Activated CD4-positive, CD25-positive, alpha-beta regulatory T cell treated with anti-CD3 and anti-CD28 coated beads, Interleukin-2, amount 50 U/mL, for 72 hours (primary cell): Measurements from ENCODE around the gene SIRT1.
"Not testable (repeated sequence)": the region's sequence is repeated elsewhere in the genome, so short reads cannot be mapped to it uniquely, and the experiment has no call there.

Source experiments
- DNase-seq: peaks from one replicate; pipeline ENCODE4 v3.0.0; 2021

The SIRT1 gene

DNA sequence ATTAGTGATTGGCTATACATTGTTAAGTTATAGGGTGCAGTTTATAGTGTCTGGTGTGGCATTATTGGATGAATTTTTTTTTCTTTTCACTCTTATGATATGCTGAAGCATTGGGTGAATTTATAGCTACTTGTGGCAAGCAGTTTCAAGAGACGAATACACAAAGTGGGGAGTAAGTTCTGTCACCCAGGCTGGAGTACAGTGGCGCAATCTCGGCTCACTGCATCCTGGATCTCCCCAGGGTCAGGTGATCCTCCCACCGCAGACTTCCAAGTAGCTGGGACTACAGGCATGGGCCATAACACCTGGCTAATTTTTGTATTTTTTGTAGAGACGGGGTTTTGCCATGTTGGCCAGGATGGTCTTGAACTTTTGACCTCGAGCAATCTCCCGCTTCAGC lies 6.3 kb upstream of the SIRT1 start:
- no peak for DNase-seq

DNA sequence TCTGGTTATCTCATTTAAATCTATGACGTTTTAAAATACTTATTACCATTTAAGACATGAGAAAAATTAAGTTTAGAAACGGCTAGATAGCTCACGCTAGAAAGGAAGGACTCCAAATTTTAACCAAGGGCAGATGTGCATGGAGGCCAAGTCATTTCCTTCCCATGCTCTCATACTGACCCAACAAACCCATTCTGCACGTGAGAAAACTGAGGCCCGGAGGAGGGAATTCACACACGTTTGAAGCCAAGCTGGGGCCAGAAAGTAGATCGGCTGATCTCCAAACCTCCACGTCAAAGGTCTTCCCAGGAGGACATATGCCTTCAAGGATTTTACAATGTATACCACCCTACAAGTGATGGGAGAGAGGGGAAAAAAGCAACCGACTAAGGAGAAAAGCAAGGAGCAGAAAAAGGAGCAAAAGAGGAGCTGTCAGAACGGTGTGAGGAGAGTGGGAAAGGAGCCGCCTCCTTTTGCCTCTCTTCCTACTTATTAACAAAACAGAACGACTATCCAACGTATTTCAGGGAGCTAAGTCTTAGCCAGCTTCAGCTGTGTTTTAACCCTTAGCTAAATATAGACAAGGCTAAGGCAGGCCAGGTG lies 645 bp upstream of the SIRT1 start:
- no peak for DNase-seq

DNA sequence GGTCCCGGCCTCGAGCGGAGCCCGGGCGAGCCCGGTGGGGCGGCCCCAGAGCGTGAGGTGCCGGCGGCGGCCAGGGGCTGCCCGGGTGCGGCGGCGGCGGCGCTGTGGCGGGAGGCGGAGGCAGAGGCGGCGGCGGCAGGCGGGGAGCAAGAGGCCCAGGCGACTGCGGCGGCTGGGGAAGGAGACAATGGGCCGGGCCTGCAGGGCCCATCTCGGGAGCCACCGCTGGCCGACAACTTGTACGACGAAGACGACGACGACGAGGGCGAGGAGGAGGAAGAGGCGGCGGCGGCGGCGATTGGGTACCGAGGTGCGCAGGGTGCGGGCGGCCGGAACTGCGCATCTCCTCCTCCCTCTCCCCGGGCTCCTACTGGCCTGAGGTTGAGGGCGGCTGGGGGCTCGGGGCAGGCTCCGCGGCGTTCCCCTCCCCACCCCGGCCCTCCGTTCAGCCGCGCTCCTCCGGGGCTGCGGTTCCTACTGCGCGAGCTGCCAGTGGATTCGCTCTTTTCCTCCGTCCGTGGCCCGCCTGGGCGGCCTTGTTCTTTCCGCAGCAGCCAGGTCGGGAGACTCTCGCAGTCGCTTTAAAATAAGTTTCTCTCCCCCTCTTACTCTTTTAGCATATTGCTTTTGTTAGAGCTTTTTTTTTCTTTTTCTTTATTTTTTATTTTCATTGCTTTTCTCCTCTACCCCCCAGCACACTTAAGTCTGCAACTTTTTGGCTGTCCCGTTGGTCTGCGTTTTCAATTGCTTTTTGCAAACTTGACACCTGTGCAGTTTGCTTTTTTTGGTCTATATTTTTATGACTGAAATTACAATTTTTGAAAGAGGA lies 600 bp downstream of the SIRT1 start:
- DNase-seq: peak; percentile 78

DNA sequence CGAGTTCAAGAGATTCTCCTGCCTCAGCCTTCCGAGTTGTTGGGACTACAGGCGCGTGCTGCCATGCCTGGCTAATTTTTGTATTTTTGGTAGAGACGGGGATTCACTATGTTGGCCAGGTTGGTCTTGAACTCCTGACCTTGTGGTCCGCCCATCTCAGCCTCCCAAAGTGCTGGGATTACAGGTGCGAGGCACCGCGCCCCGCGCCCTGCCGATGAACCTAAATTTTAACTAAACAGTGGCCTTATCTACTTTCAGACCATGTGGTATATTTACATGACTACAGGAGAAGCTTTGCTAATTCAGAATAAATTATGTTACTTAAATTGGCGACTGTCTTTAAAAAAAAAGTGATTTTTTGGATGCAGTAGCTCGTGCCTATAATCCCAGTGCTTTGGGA lies 9.2 kb downstream of the SIRT1 start:
- DNase-seq: no peak

DNA sequence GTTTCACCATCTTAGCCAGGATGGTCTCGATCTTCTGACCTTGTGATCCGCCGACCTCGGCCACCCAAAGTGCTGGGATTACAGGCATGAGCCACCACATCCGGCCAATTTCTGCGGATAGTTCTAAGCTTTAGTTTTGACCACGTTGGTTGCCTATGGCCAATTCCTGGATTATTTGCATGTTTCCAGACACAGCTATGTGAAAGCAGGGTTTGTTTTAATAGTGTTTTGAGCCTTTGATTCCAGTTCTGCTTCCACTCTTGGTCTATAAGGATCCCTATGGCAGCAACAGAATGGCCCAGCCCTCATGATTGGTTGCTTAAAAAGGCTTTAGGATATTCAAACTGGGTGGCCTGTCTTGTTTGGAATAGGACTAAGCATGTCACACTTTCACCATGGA lies 19.1 kb downstream of the SIRT1 start:
- no peak for DNase-seq

DNA sequence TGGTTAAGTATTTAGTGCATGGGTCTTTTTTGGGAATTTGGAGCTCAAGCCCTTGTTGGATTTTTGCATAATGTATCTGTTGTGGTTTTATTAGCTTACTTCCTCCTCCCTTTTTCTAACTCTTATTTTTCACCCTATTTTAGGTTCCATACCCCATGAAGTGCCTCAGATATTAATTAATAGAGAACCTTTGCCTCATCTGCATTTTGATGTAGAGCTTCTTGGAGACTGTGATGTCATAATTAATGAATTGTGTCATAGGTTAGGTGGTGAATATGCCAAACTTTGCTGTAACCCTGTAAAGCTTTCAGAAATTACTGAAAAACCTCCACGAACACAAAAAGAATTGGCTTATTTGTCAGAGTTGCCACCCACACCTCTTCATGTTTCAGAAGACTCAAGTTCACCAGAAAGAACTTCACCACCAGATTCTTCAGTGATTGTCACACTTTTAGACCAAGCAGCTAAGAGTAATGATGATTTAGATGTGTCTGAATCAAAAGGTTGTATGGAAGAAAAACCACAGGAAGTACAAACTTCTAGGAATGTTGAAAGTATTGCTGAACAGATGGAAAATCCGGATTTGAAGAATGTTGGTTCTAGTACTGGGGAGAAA lies 28.0 kb downstream of the SIRT1 start:
- DNase-seq: no peak

DNA sequence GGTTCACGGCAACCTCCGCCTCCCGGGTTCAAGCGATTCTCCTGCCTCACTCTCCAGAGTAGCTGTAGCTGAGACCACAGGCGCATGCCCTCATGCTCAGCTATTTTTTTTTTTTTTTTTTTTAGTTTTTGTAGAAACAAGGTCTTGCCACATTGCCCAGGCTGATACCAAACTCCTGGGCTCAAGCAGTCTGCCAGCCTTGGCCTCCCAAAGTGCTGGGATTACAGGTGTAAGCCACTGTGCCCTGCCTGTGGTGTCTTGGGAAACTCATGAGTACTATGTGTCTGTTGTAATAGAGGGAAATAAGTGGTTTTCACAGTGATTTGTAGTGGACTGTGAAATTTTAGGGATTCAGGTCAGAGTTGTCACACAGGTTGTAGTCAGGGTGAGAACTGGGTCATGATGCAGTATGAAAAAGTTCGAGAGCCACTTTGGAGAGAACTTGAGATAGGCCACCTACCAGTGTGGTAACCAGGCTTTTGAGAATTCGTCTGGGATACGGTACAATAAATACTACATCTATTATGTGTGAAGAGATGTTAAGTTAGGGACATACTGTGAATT lies 30.4 kb downstream of the SIRT1 start:
- no peak for DNase-seq

DNA sequence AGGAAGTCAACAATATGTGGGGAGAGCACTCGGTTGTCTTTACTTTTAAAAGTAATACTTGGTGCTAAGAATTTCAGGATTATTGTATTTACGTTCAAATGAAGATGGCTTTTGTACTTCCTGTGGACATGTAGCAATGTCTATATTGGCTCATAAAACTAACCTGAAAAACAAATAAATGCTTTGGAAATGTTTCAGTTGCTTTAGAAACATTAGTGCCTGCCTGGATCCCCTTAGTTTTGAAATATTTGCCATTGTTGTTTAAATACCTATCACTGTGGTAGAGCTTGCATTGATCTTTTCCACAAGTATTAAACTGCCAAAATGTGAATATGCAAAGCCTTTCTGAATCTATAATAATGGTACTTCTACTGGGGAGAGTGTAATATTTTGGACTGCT lies 32.7 kb downstream of the SIRT1 start:
- no peak for DNase-seq

DNA sequence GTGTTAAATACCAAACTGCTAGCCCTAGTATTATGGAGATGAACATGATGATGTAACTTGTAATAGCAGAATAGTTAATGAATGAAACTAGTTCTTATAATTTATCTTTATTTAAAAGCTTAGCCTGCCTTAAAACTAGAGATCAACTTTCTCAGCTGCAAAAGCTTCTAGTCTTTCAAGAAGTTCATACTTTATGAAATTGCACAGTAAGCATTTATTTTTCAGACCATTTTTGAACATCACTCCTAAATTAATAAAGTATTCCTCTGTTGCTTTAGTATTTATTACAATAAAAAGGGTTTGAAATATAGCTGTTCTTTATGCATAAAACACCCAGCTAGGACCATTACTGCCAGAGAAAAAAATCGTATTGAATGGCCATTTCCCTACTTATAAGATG lies 33.2 kb downstream of the SIRT1 start:
- DNase-seq: no peak

DNA sequence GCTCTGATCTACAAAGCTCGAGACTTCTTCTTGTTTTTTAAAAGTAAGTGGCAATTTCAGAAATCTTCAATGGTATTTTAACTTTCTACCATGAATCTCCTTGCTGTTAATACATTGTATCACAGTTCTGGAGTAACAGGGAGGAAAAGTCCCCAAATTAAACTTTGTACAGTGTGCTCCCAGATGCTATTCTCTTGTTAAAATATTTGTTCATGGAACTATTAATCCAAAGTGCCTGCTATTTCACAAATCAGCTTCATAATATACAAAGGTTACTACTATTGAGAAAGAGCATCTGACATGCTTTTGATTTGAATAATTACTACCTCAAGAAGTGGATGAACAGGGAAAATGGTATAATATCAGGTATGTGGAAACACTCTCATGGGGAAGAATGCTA lies 36.6 kb downstream of the SIRT1 start:
- DNase-seq: no peak

DNA sequence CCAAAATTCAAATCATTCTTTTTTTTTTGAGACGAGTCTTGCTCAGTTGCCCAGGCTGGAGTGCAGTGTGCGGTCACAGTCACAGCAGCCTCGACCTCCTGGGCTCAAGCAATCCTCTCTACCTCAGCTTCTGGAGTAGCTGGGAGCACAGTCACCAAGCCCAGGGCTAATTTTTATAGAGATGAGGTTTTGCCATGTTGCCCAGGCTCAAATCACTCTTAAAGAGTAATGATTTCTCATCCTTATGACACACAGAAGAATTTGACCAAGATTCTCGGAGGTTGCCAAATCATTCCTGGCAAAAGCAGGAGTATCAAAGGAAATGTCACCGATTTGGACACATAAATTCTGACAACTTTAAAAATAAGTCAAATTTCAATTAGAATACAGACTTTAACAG lies 39.1 kb downstream of the SIRT1 start:
- no peak for DNase-seq

DNA sequence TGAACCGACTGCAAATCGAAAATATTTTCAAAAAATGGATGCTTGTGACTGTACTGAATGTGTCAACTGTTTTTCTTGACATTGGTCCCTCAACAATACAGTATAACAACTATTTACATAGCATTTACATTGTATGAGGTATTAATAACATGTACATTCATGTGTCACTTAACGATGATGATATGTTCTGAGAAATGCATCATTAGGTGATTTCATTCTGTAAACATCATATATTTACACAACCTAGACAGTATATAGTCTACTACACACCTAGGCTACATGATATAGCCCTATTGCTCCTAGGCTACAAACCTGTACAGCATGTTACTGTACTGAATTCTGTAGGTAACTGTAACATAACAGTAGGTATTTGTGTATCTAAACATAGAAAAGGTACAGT lies 39.7 kb downstream of the SIRT1 start:
- no peak for DNase-seq

DNA sequence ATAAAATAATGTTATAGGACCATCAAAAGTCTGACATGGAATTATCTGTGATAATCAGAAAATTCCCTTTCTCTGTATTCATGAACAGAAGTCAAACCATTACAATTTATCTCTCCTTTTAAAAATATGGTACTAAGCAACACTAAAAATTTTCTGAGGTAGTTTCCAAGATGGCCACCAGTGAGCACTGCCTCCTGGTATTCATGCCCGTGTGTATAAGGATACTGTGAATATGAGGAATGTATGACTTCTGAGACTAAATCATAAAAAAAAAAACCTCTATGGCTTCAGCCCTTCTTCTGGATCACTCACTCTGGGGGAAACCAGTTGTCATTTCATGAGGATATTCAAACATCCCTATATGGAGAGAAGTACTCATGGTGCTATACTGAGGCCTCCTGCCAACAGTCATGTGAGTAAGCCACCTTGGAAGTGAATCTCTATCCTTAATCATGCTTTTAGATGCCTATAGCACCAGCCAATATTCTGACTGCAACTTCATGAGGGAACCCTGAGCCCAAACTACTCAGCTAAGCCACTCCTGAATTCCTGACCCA lies 41.1 kb downstream of the SIRT1 start:
- no peak for DNase-seq

DNA sequence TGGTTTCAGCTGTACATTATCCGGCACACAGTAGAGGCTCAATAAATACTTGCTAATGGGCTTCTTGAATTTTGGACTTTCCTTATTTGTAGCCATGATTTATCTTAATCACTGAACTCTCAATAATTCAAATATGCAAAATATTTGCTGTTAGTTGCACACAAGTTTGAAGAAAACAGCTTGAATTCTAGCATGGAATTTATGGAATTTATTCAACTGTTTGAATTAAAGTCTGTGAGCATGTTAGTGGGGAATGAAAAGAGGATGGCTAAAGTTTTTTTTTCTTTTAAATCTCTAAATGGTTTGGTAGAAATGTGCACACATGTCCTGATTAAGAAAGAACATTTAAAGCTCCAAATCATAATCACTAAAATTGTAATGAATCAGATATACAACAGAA lies 42.5 kb downstream of the SIRT1 start:
- DNase-seq: no peak

DNA sequence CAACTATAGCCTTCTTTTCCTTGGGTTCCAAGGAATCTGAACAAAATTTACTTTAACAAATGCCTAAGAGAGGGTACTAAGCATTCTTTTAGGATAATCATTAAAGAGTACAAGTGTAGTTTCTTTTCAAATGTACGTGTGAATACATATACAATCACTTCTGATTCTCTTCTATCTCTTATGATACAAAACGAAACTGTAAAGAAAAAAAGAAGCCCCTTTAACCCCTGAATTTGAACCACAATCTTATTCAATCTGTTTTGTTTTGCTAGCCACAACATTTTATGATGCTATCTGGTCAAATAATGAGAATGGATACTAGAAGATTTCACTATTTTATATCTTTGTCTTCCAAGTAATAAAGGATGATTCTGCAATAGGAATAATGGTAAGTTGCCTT lies 48.7 kb downstream of the SIRT1 start:
- no peak for DNase-seq

DNA sequence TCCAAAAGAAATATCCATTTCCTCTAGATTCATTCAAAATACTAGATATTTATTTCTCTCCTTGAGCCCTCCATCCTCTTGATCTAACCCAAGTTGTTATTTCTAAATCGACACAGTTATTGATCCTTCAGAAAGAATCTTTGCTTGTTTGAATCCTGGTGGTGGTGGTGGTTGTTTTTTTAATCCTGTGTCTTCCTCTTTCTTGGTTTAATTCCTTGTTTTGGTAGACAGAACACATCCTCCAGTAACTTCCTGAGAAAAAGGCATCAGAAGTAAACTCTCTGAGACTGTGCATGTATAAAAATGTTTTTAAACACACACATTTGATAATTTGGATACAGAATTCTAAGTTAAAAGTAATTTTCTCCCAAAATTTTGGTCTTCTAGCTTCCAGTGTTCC lies 49.9 kb downstream of the SIRT1 start:
- no peak for DNase-seq

DNA sequence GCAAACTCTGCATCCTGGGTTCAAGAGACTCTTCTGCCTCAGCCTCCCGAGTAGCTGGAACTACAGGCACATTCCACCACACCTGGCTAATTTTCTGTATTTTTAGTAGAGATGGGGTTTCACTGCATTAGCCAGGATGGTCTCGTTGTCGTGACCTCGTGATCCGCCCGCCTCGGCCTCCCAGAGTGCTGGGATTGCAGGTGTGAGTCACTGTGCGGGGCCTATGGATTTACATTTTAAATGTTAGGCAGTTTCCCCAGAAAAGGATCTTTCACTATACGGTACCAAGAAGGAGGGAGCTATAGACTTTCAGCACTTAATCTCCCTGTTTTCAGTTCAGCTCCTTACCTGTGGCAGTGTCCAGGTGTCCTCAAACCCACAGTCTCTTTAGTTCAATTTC lies 50.8 kb downstream of the SIRT1 start:
- DNase-seq: no peak

DNA sequence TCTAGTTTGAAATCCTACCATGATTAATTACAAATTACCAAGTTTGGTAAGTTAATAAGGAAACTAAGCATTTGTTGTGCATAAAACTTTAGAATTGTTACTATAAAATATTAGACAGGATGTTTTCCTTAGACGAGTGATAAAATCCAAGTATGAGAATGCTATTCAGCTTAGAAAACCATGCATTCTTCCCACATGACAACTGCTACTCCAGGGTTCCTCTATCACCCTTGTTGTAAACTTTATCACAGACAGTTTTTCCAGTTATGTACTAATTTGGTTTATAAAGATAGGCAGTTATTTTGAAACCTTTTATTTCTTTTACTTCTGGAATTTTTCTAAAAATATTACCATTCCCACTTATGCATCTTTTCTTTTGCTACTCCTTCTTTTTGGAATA lies 52.0 kb downstream of the SIRT1 start:
- no peak for DNase-seq

DNA sequence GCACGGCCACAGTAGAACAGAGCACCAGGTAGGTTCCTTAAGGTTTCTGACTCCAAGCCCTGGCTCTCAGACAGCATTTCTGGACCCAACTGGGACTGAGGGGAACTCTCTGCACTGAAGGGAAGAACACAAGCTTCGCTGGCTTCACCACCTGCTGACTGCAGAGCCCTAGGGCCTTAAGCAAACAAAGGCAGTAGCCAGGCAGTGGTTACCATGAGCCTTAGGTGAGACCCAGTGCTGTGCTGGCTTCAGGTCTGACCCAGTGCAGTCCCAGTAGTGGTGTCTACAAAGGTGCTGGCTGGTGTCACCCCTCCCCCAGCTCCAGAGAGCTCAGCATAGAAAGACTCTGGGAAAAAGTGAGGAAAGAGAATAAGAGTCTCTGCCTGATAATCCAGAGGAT lies 59.5 kb downstream of the SIRT1 start:
- no peak for DNase-seq

DNA sequence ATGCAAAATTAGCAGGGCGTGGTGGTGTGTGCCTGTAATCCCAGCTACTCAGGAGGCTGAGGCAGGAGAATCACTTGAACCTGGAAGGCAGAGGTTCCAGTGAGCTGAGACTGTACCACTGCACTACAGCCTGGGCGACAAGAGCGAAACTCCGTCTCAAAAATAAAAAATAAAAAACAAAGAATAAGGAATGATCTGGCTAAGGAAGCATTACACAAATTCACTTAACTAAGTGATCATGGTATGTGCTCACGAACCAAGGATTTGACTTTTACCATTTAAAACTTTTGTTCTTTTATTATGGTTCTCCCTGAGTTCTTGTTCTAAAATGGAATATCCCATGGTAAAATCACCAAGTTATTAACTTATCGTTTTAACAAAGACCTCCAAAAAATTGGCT lies 71.2 kb downstream of the SIRT1 start:
- no peak for DNase-seq

DNA sequence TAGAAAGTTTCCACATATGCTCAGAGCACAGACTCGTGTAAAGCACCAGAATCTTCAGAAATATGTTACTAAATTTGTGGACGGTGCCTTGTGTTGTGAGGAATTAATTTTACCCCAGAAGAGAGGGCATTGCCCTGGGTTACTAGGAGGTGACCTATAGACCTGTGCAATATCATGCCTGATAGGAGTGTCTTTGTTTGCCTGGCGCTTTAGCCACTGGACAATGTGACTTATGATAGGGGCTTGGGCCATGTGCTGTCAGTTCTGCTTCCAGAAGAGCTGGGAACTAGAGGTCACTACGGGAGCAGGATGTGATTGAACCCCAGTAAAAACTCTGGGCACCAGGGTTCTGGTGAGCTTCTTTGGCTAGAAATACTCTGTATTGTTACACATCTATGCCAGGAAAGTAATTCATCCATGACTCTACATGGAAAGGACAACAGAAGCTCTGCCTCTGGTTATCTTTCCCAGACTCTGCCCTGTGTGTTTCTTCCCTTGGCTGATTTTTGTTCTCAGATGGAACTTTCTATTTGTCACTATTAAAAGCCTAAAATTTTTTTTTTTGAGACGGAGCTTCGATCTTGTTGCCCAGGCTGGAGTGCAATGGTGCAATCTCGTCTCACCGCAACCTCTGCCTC lies 75.5 kb downstream of the SIRT1 start:
- DNase-seq: no peak

DNA sequence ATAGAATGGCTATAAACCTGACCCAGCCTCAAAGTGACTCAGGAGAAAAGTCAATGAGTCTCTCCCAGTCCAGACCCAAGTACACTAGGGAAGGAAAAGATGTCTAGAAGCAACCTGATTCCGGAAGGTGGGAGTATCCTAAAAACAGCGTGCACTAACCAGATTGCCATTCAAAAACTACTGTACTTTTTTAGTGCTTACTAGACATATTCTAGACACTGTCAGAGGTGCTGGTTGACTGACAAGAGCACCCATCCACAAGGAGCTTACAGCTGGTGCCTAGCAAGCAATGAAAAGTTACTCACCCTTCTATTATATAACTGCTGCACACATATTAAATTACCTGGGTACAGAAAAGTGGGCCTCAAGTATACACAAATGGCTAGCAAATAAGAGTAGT lies 81.0 kb downstream of the SIRT1 start:
- no peak for DNase-seq

DNA sequence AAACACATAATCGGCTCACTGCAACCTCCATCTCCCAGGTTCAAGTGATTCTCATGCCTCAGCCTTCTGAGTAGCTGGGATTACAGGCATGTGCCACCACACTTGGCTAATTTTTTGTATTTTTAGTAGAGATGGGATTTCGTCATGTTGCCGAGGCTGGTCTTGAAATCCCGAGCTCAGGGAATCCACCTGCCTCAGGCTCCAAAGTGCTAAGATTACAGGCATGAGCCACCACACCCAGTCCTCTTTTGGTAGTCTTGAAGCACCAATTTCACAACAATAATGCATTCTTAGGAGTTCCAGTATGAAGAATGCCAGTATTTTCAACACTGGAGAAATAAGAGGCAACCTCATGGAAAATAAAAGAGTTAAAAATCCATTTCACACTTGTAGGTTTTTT lies 81.6 kb downstream of the SIRT1 start:
- DNase-seq: not testable (repeated sequence)
